HG03354 (cell line): Measurements from ENCODE around the gene TNFAIP2.

ENCODE experiments used
- ATAC-seq: cut with Tn5 transposase; IDR thresholded peaks from one replicate; pipeline ENCODE4 v1.9.1; 2021; ENCODE audit warnings: mild to moderate bottlenecking; ENCODE audit not compliant: unreplicated experiment, poor library complexity, severe bottlenecking

The TNFAIP2 gene, protein sequence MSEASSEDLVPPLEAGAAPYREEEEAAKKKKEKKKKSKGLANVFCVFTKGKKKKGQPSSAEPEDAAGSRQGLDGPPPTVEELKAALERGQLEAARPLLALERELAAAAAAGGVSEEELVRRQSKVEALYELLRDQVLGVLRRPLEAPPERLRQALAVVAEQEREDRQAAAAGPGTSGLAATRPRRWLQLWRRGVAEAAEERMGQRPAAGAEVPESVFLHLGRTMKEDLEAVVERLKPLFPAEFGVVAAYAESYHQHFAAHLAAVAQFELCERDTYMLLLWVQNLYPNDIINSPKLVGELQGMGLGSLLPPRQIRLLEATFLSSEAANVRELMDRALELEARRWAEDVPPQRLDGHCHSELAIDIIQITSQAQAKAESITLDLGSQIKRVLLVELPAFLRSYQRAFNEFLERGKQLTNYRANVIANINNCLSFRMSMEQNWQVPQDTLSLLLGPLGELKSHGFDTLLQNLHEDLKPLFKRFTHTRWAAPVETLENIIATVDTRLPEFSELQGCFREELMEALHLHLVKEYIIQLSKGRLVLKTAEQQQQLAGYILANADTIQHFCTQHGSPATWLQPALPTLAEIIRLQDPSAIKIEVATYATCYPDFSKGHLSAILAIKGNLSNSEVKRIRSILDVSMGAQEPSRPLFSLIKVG

DNA sequence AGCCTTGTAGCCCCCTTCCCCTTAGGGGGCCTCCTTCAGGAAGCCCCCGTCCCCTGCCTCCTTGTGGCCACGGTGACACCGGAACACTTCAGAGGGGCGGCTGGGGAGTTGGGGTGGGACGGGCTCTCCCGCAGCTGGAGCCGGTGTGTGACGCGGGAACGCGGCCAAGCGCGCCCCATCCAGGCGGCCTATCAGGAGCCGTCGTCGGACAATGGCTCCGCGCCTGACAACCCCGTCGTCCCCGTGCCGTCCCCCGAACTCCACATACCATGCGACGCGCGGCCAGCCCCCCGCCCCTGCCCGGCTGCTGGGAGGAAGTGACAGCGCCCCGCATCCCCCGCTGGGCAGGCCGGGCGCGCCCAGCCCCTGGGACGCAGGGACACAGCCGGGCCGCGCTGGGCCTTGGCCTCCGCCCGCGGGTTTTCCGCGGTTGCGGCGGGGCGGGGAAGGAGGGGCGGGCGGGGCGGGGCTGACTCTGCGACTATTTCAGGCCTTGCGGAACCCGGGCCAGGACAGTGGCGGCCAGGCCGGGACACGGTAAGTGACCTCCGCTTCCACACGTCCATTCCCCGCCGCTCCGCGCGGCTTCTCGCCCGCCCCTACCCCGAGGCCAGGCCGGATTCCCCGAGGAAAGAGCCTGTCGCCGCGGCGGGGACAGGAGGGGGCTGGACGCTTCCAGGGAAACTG is at the start of gene TNFAIP2:
Gene TNFAIP2 (plus strand): TSS at position 515 of the 687 bp plus-strand sequence. CDS start 2,997 bp downstream, outside the sequence.
- no peak for ATAC-seq

DNA sequence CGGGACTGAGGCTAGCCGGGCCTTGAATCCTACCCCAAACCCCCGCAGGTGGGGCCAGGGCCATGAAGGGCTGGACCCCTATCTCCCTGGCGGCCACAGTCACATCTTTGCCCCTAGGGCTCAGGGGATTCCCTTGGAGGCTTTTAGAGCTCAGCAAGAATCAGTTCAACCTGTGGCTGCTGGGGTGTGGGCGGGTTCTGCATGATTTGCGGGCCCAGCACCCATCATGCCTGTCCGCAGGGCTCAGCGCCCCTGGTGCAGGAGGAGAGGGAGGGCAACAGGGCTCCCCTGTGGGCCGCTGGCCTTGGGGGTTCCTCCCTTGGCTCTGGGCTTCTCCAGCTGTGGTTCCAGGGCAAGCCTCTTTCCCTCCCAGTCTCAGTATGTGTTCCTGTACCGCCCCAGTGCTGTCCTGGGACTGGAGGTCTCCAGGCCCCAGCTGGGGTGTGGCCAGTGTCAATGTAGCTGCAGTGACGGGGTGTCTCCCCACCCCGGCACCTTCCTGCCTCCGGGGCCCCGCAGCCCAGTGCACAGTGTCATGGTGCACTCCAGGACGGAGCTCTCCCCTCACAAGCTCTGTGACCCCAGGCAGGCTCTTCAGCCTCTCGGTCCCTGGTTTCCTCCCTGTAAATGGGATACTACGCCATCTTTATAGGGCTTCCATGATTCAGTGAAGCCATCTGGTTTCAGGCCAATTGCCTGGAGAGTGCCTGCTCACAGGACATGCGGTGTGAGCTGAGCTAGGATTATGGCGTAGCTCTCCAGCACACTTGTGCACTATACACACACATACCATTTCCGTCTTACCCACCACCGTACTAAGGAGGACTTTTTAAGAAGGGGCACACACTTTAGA is 49.2 kb upstream of the TNFAIP2 start:
- ATAC-seq = no peak

DNA sequence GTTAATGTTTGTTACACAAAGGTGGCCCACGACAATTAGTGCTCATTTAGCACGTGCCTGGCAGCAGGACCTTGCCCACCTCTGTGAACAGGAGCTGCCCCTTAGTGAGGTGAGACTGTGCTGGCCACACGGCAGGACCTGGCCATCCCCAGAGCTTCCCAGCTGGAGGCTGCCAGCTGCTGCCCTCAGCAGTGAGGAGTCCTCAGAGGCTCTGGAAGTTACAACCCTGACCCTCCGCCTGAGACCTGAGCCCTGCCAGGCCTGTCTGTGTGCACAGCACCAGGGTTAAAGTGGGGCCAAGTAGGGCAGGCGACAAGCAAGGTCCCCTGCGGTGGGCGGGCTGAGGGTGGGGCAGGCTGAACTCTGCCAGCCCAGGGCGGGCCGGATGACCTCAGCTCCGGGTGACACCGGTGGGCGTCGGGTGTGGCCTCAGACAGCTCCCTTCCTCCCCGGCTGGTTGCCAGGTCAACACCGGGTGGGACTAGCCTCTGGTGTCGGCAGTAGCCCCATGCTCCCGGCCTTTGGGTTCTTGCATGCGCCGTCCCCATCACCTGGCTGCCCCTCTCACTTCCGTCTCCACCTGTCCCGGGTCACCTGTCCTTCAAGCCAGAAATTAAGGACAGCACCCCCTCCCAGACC is 48.4 kb upstream of the TNFAIP2 start:
- ATAC-seq = no peak

DNA sequence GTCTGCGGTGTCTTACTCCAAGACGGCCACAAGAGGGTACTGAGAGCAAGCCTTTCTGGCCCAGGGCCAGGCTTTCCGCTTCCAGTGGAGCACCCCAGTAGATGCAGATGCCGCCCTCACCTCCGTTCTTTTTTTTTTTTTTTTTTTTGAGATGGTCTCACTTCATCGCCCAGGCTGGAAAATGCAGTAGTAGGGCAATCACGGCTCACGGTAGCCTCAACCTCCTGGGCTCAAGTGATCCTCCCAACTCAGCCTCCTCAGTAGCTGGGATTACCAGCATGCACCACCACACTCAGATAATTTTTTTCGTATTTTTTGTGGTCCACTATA is 44.9 kb upstream of the TNFAIP2 start:
- ATAC-seq = peak; percentile 53

DNA sequence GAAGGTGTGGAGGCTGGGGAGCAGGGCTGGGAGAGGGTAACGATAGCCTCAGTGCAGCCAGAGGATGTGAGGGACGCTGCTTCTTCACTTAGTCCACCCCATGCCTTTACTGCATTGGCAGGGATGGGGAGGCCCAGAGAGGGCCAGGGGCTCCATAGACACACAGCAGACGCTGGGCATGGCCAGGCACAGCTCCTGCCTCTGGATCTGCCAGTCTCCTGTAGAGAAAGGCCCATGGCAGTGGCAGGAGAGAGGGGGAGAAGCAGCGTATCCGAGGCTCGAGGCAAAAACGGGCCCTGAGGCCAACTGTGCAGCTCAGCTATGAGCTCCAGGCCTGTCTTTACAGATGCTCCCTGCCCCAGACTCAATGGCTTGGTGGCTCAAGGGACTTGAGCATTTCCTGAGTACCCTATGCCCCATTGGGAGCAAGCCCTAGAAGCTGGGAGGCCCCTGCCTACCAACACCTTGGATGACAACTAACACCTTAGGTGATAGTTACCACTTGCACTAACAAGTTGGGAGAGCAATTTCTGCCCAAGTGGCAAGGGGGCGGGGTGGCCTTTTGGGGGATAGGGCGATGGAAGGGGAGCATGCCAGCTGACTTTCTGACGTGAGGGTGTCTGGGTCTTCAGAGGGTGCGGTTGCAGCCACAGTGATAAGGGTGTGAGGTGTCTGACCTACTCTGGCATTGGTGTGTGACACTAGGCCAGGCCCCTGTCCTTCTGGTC is 44.2 kb upstream of the TNFAIP2 start:
- ATAC-seq = no peak

DNA sequence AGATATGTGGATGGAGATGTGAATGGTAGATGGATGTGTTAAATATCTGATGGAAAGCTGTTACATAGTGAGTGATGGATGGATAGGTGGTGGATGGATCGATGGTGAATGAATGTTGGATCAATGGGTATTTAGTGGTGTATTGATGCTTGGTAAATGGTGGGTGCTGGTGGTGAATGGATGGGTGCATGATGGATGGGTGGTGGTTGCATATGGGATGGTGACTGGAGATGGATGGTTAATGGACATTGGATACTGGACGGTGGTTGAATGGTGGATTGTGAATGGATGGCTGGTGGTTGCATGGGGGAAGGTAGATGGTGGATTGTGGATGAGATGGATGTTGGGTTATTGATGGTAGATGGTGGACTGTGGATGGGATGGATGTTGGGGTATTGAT is 41.3 kb upstream of the TNFAIP2 start:
- ATAC-seq = no peak

DNA sequence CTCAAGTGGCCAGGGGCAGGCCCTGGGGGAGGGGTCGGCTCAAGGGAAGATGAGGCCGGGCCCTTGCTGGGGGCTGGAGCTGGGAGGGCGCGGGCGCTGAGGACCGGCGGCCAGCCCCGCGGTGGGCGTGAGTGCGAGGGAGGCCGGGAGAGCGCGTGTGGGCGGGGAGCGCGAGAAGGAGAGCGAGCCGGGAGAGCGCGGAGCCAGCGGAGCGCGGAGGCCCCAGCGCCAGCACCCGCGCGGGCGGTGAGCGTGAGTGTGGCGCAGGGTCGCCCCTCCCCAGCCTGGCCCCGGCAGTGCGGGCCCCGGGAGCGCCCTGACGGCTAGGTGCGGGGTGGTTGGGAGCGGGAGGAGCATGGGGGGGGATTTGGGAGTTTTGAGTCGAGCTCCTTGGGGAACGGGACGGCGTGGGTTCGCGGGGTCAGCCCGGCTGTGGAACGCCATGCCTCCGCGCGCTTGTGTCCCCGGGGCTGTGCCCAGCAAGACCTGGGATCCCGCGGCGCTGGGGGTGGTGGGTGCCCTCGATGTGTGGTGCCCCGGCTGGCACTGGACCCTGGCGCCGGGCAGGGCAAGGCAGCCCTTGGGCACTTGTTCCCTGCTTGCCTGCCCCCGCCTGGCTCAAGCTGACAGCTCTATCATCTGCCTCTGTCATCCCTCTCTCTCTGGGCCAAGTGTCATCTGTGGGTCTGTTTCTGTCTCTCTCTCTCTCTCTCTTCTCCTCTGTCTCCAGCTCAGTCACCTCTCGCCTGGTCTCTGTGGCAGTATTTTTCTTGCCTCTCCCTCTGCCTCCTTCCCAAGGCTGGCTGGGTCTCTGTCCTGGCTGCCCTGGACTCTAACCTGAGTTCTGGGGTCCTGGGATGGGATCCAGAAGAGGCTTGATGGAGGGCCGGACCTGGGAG is 39.0 kb upstream of the TNFAIP2 start, which contains the start of gene LBHD2:
Gene LBHD2 (plus strand): TSS at position 190 of the 899 bp plus-strand sequence. CDS start 1,803 bp downstream, outside the sequence.
- ATAC-seq = no peak

DNA sequence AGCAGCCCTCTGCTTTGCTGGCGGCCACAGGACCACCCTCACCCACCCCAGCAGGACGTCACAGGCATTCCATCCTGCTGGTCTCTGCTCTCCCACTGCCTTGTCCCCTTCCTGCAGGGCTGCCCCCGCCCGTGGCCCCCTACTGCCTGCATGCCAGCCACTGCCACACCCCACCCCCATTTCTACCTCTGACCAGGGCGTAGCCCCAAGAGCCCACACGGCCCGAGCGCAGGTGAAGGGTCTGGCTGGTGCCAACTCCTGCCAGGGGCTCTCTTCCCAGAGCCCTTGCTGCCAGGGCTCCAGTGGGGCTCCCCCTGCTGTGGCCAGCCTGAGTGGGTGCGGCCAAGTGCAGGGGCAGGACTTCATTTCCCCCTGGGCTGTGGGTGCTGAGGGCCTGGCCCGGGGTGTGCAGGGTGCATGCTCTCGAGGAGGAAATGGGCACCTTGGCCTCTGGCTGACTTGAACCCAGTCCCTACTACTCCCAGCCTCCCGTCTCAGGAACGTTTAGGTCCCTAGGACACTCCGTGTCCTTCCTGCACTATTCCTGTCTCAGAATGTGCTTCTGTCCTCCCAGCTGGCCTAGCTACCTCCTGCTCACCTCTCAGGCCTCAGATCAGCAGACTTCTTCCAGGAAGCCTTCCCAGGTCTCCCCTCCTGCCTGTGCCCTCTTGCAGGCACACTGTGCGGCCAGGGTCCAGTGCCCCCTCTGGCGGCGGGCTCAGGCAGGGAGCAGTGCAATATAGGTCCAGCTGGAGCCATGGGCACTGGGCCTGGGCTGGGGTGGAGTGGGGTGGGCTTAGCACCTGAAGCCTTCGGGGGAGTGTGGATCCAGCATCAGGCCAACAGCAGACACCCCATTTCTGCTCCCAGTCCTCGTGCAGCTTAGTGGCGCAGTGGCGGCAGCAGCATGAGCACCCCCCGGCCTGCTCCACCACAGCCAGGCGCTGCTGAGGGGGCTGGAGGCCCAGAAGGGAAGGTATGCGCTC is 37.9 kb upstream of the TNFAIP2 start:
- ATAC-seq = no peak

DNA sequence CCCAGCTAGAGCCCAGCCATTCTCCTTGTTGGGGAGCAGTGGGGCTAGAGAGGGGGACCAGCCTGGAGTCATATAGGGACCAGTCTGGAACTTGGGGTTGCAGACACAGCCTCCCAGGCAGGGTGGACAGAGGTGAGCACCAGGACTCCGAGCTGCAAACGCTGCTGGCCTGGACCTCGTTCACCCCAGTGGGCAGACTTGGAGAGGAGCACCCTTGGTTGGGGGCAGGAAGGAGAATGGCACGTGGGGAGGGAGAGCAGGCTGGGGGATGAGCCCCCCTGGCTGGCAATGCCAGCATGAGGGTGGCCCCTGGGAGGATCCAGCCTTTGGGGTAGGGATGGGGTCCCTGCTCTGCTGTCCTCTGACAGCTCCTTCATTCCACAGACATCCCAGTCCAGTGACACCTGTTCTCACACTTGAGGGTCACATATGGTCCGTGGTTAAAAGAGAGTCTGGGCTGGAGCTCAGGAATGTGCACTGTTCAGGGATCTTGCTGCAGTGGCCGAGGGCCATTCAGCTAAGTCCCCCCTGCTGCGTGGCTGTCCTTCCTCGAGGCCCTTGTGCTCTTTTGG is 36.4 kb upstream of the TNFAIP2 start:
- ATAC-seq = no peak

DNA sequence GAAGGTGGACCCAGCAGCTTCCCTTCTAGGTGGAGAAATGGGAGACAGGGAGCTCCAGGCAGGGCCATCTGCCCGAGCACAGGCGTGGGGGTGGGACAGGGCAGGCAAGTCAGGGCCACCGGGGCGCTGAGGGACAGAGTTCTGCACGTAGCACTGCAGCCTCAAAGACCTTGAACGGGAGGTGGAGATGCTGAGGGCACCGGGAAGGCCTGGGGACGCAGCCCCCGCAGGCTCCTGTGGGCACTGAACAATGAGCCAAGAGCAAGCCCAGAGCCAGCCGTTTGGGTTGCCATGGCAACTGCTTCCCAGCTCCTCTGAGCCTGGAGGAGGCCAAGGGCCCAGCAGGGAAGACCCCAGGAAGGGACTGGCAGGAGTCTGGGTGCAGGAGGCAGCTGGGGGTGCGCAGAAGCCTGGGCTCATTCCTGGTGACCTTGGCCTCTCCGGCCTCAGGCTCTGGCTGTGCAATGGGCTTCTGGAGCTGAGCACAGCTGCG is 35.9 kb upstream of the TNFAIP2 start:
- no peak for ATAC-seq

DNA sequence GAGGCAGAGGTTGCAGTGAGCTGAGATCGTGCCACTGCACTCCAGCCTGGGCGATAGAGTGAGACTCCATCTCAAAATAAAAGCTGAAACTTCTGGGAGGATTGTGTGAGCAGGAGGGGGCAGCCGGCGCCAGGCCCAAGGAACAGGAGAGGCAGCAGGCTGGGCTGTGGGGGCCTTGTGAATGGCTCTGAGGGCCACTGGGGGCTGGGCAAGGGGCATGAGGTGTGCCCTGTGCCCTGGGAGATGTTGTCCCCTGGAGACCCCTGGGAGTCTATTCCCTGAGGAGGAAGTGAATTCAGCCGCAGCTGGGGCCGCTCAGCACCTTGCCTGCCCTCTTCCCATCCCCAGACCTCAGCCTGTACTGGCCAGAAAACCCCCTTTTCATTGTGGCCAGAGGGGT is 34.3 kb upstream of the TNFAIP2 start:
- no peak for ATAC-seq

DNA sequence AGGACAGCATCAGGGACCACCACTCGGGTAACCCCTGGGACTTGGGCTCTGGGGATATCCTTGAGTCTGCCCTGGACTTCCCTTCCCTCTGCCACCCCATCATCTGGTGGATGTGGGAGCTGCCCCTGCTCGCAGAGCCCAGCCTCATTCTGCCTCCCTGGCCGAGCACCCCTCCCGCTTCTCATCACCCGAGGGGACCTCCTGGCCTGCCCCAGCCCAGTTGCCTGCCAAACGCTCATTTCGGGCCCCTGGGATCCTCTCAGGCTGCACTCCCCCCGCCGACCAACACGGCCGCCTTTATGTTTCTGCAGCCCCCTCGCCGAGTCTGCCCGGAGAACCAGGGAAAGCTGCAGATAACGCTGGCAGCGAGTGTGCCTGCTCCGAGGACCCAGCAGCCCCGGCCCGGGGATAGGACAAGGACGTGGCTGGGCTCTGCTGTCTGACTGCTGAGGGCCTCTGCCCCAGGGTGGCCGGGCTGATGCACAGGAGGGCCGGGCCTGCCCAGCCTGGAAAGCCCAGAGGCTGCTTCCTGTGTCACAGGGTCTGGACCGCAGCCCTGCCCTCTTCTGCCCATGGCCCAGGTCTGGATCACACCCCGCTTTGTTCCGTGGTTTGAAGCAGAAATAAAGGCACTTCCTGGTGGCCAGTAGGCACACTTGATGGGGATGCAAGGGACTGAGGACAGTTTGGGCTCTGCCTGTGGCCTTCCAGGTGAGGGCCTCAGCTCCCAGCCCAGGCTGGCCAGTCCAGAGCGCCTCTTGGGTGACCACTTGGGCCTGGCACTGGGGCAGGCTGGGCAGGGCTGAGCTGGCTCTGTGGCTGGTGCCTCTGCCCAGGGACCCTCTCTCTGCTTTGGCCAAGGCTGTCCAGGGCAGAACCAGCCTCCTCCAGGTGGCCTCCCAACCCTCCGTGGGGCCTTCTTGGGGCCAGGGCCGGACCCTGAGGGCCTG is 33.6 kb upstream of the TNFAIP2 start:
- ATAC-seq = no peak

DNA sequence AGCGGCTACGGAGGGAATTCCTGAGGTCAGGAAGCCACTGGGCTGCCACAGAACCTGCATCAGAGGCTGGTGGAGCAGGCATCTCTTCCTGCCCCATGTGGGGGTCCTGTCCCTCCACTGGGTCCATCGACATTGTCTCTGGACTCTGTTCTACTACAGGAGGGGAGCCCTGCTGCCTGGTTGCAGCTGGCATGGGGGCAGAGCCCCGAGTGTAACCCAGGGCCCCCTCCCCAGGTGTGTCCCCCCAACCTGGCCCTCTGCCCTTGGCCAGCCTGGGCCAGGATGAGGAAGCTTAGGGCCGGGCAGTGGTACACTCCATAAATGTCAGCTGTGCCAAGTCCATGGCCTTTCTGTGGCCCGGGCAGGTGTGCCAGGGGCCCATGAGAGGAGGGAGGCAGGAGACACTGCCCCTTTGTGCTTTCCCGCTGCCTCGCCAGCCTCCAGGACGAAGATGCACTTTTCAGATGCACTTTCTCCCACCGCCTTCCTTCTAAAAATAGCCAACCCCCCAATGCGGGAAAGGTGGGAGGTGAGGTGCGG is 32.7 kb upstream of the TNFAIP2 start:
- no peak for ATAC-seq

DNA sequence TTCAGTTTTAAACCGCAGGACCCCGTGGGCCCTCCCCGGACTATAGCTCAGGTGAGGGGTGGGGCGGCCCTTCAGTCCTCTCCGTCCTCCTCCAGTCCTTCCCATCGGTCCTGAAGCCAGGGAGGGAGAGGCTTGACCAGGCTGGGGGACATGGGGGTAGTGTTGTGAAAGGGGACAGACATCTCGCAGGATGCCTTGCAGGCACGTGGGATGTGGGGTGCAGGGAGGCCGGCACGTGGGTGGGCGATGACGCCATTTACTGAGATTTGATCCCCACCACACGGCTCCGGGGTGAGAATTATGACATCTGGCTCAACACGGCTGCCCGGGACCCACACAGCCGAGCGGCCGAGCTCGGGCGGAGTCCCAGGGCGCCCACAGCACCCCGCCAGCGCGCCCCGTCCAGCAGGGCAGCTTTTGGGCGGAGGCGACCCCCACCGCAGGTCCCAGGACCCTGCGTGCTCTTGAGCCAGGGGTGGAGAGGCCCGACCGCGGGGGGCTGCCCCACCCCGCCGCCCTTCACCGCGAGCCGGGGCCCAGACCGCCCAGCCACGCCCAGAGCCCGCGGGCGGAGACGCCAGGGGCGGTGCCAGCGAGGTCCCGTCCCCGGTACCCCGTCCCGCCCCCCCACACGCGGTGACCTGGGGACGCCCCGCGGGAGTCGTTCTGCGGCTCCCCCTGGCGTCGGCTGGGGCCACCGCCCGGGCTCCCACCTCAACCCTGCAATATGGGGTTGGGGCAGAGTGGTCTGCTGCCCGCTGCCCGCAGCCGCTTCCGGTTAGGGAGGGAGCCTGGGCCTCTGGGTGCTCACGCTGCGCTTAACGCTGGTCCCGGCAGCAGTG is 32.0 kb upstream of the TNFAIP2 start:
- ATAC-seq = peak; percentile 70
